ENCODE data around the gene PCID2.

The PCID2 gene

GRCh38 chr13:113220141-113220598 lies 11.7 kb upstream of the PCID2 start:
- DNase-seq, result no peak

- no peak for DNase-seq
Observed at GRCh38 chr13:113219256-113219940, 10.9 kb upstream of the PCID2 start.

GRCh38 chr13:113218586-113218985 lies 10.1 kb upstream of the PCID2 start:
- DNase-seq, result no peak

- peak in 23 of 56 donors; percentile 5 to 55 (median 25) for DNase-seq
Observed at GRCh38 chr13:113216254-113217048, 8.0 kb upstream of the PCID2 start.

- DNase-seq, result no peak
Observed at GRCh38 chr13:113211774-113212173, 3.3 kb upstream of the PCID2 start.

GRCh38 chr13:113210833-113211232 lies 2.4 kb upstream of the PCID2 start:
- no peak for DNase-seq

GRCh38 chr13:113209759-113210421 lies 1.4 kb upstream of the PCID2 start:
- peak in 33 of 56 donors; percentile 2 to 57 (median 30) for DNase-seq

- DNase-seq, result peak in 52 of 56 donors; percentile 10 to 84 (median 64)
Observed at GRCh38 chr13:113209336-113209758, 878 bp upstream of the PCID2 start, which contains the start of gene CUL4A. Gene CUL4A (plus strand): TSS chr13:113209613. CDS start chr13:113209628, 15 bp downstream.

- peak in 10 of 56 donors; percentile 26 to 61 (median 46) for DNase-seq
Observed at GRCh38 chr13:113207890-113208420, 514 bp downstream of the PCID2 start.

- DNase-seq, result no peak
Observed at GRCh38 chr13:113207460-113207859, 1.0 kb downstream of the PCID2 start.

- no peak for DNase-seq
Observed at GRCh38 chr13:113205428-113205931, 3.0 kb downstream of the PCID2 start.

GRCh38 chr13:113204378-113204734 lies 4.1 kb downstream of the PCID2 start:
- DNase-seq, result no peak

- DNase-seq, result no peak
Observed at GRCh38 chr13:113203507-113204377, 4.7 kb downstream of the PCID2 start.

- DNase-seq, result no peak
Observed at GRCh38 chr13:113202912-113203311, 5.6 kb downstream of the PCID2 start.

GRCh38 chr13:113201815-113202214 lies 6.7 kb downstream of the PCID2 start:
- DNase-seq, result no peak

- no peak for DNase-seq
Observed at GRCh38 chr13:113196970-113197737, 11.3 kb downstream of the PCID2 start.

GRCh38 chr13:113195360-113195759 lies 13.1 kb downstream of the PCID2 start:
- no peak for DNase-seq

- no peak for DNase-seq
Observed at GRCh38 chr13:113192902-113193301, 15.6 kb downstream of the PCID2 start.

- DNase-seq, result no peak
Observed at GRCh38 chr13:113192279-113192678, 16.2 kb downstream of the PCID2 start.

- DNase-seq, result no peak
Observed at GRCh38 chr13:113190181-113190580, 18.3 kb downstream of the PCID2 start.
